GM12878 (cell line): ENCODE measurements around the gene METTL9. TPM values are rescaled to one million over a fixed set of nuclear protein-coding genes. Genes with fewer than 3 reads are reported as not detected.

Source experiments
- BHLHE40 ChIP-seq, 2 experiments: fragments of 450-650 bp in 1 of 2; IDR thresholded peaks; 2 replicates each; pipeline ENCODE4 v1.6.1; 2011 to 2017; ENCODE audit warnings: low read depth in 2 of 2, borderline replicate concordance in 1 of 2, improper control_type of control experiment in 1 of 2, low read length in 1 of 2, mild to moderate bottlenecking in 1 of 2
- BMI1 ChIP-seq: fragments of 450-650 bp; IDR thresholded peaks from 2 replicates; pipeline ENCODE4 v1.6.1; 2016; ENCODE audit warnings: mild to moderate bottlenecking, moderate library complexity, borderline replicate concordance
- EED ChIP-seq: sonication (generic); IDR thresholded peaks from 2 replicates; pipeline ENCODE4 v1.6.1; 2016; ENCODE audit warnings: antibody characterized with exemption, low read depth
- FOS ChIP-seq: IDR thresholded peaks from 3 replicates; pipeline ENCODE4 v1.6.1; 2011; ENCODE audit warnings: borderline replicate concordance; ENCODE audit not compliant: insufficient read length; ENCODE audit errors: extremely low read depth
- FOXM1 ChIP-seq: IDR thresholded peaks from 2 replicates; pipeline ENCODE4 v1.6.1; 2012; ENCODE audit warnings: low read depth, mild to moderate bottlenecking, inconsistent platforms, low read length, moderate library complexity
- IKZF1 ChIP-seq: fragments of 450-650 bp; conservative IDR thresholded peaks from 2 replicates; pipeline ENCODE4 v1.6.1; 2017; ENCODE audit warnings: antibody characterized with exemption, mild to moderate bottlenecking
- IRF4 ChIP-seq: IDR thresholded peaks from 2 replicates; pipeline ENCODE4 v1.6.1; 2011; ENCODE audit warnings: low read depth, low read length
- MTA2 ChIP-seq: fragments of 450-650 bp; IDR thresholded peaks from 2 replicates; pipeline ENCODE4 v1.6.1; 2016; ENCODE audit warnings: low read depth, mild to moderate bottlenecking, moderate library complexity
- MXI1 ChIP-seq: fragments of 150-350 bp; IDR thresholded peaks from 2 replicates; pipeline ENCODE4 v1.6.1; 2011; ENCODE audit warnings: low read depth, mild to moderate bottlenecking, inconsistent platforms, low read length, improper control_type of control experiment
- PAX8 ChIP-seq: fragments of 450-650 bp; IDR thresholded peaks from 2 replicates; pipeline ENCODE4 v1.6.1; 2017; ENCODE audit warnings: mild to moderate bottlenecking, moderate library complexity
- PML ChIP-seq: IDR thresholded peaks from 2 replicates; pipeline ENCODE4 v1.6.1; 2012; ENCODE audit warnings: low read length, inconsistent platforms
- SMAD5 ChIP-seq: IDR thresholded peaks from 2 replicates; pipeline ENCODE4 v1.6.1; 2016; ENCODE audit warnings: antibody characterized with exemption, low read depth
- SP1 ChIP-seq: IDR thresholded peaks from one replicate; pipeline ENCODE4 v1.6.1; 2011; ENCODE audit warnings: low read depth, low read length
- SREBF2 ChIP-seq: IDR thresholded peaks from 2 replicates; pipeline ENCODE4 v1.6.1; 2012; ENCODE audit warnings: mild to moderate bottlenecking, low read length
- STAT1 ChIP-seq: fragments of 450-650 bp; conservative IDR thresholded peaks from 2 replicates; pipeline ENCODE4 v1.6.1; 2014; ENCODE audit warnings: antibody characterized with exemption, mild to moderate bottlenecking
- TCF12 ChIP-seq: IDR thresholded peaks from 2 replicates; pipeline ENCODE4 v1.6.1; 2011; ENCODE audit warnings: low read depth, mild to moderate bottlenecking, low read length
- TCF3 ChIP-seq: IDR thresholded peaks from 2 replicates; pipeline ENCODE4 v1.6.1; 2012; ENCODE audit warnings: low read depth, mild to moderate bottlenecking, low read length, borderline replicate concordance; ENCODE audit not compliant: insufficient read depth
- ZBTB33 ChIP-seq: fragments of 450-650 bp; IDR thresholded peaks from 2 replicates; pipeline ENCODE4 v1.6.1; 2017; ENCODE audit warnings: mild to moderate bottlenecking
- ZNF687 ChIP-seq: fragments of 450-650 bp; IDR thresholded peaks from 2 replicates; pipeline ENCODE4 v1.6.1; 2017; ENCODE audit warnings: mild to moderate bottlenecking, moderate library complexity
- polyA plus RNA-seq, 11 experiments: library from polyadenylated mRNA; depleted of rRNA in 4 of 11; unstranded in 6 of 11; stranded (reverse) in 5 of 11; fragments of >200 nt; fragmentation: Nextera tagmentation in 4 of 11; fragmentation: Illumina TruSeq in 1 of 11; extraction: Ambion mirVana in 4 of 11; extraction: Trizol in 1 of 11; gene quantifications; 1 replicate in 1 of 11; 2 replicates in 10 of 11; pipeline versions ENCODE4 v1.2.1 to v1.2.3, GENCODE V29; 2011 to 2016; ENCODE audit warnings: inconsistent platforms in 2 of 11, missing spikeins in 2 of 11, low read depth in 1 of 11
- total RNA-seq, 4 experiments: library from RNA; depleted of rRNA in 3 of 4; stranded (reverse); fragments of >200 nt in 3 of 4; fragmentation: Illumina TruSeq in 1 of 4; extraction: Trizol in 1 of 4; gene quantifications; 2 replicates each; pipeline versions ENCODE4 v1.2.1 to v1.2.3, GENCODE V29; 2013 to 2021
- TF ChIP-seq, protein P1 (sequence below): IDR thresholded peaks from 2 replicates; pipeline ENCODE4 v1.6.1; 2011; ENCODE audit warnings: mild to moderate bottlenecking, low read depth, low read length, moderate library complexity; ENCODE audit not compliant: insufficient replicate concordance
- TF ChIP-seq, protein P2 (sequence below): IDR thresholded peaks from 2 replicates; pipeline ENCODE4 v1.6.1; 2011; ENCODE audit warnings: low read depth, low read length, improper control_type of control experiment, borderline replicate concordance
- TF ChIP-seq, protein P3 (sequence below): IDR thresholded peaks from 2 replicates; pipeline ENCODE4 v1.6.1; 2012; ENCODE audit warnings: low read depth, low read length, improper control_type of control experiment

METTL9 gene
- total and polyA plus RNA-seq, 10 of the 15 experiments (the other 5 are each of a cell fraction or from before 2014, with no cell fraction given), result 19.4 to 119 (median 101) TPM

GRCh38 chr16:21646721-21647561 is 47.6 kb downstream of the METTL9 start (continued):
- TF ChIP-seq ZNF687 (peak; percentile 90), FOS (no peak), SP1 (peak; percentile 29), PML (0 out of 2 replicates have a peak, but pooled peaks have one; percentile 42), BMI1 (no peak), STAT1 (0 out of 2 replicates have a peak, but pooled peaks have one; percentile 61), SMAD5 (0 out of 2 replicates have a peak, but pooled peaks have one; percentile 42), IRF4 (0 out of 2 replicates have a peak, but pooled peaks have one; percentile 22), TCF3 (peak; percentile 76; the same call in 1 of the 2 replicates), BHLHE40 (IDR thresholded peaks at IDR 0.05; ENCODE audit: borderline replicate concordance in 1 of 2, low read depth in 2 of 2, low read length in 1 of 2) (peak; percentile 67 to 73; a peak in 2 of 4 replicates), EED (peak; percentile 85), MXI1 (no peak), MTA2 (peak; percentile 78), TCF12 (peak; percentile 46; the same call in 1 of the 2 replicates), IKZF1 (peak; percentile 72), FOXM1 (peak; percentile 52; the same call in 1 of the 2 replicates), ZBTB33 (no peak), SREBF2 (no peak), PAX8 (no peak)
- TF ChIP-seq, protein P1, sequence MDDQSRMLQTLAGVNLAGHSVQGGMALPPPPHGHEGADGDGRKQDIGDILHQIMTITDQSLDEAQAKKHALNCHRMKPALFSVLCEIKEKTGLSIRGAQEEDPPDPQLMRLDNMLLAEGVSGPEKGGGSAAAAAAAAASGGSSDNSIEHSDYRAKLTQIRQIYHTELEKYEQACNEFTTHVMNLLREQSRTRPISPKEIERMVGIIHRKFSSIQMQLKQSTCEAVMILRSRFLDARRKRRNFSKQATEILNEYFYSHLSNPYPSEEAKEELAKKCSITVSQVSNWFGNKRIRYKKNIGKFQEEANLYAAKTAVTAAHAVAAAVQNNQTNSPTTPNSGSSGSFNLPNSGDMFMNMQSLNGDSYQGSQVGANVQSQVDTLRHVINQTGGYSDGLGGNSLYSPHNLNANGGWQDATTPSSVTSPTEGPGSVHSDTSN, result no peak
- TF ChIP-seq, protein P2, sequence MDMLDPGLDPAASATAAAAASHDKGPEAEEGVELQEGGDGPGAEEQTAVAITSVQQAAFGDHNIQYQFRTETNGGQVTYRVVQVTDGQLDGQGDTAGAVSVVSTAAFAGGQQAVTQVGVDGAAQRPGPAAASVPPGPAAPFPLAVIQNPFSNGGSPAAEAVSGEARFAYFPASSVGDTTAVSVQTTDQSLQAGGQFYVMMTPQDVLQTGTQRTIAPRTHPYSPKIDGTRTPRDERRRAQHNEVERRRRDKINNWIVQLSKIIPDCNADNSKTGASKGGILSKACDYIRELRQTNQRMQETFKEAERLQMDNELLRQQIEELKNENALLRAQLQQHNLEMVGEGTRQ, result no peak
- TF ChIP-seq, protein P3, sequence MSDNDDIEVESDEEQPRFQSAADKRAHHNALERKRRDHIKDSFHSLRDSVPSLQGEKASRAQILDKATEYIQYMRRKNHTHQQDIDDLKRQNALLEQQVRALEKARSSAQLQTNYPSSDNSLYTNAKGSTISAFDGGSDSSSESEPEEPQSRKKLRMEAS, result peak; percentile 44; the same call in 1 of the 2 replicates
